PC-3 (cell line): ENCODE measurements around the gene ATP5IF1. TPM values are rescaled to one million over a fixed set of nuclear protein-coding genes. Genes with fewer than 3 reads are reported as not detected.

Experiments
- ATAC-seq: fragments of 200-7000 bp; cut with Tn5 transposase; 2 replicates; pipeline ENCODE4 v1.9.1; 2020; ENCODE audit warnings: mild to moderate bottlenecking, moderate library complexity
- BruUV-seq: library from RNA; stranded (reverse); fragments of 400-500 nt; replicated peaks from 2 replicates; lab custom pipeline; 2021; lab: Mats Ljungman, UMichigan
- CTCF ChIA-PET: fragments of 300-600 bp; sonication (Branson Sonifier 250); formaldehyde crosslinking; loops from one replicate; lab custom pipeline; 2022; ENCODE audit warnings: antibody characterized with exemption; lab: Charles Lee
- POLR2A ChIA-PET: fragments of 300-600 bp; sonication (Branson Sonifier 250); formaldehyde crosslinking; loops from one replicate; lab custom pipeline; 2022; ENCODE audit warnings: antibody characterized with exemption; ENCODE audit not compliant: unreplicated experiment; lab: Charles Lee
- DNase-seq: peaks from one replicate; pipeline ENCODE4 v3.0.0-alpha.2; 2015
- H2AFZ ChIP-seq: fragments of 300-600 bp; sonication (generic); 2 replicates; pipeline ENCODE4 v1.6.0; 2016; ENCODE audit warnings: antibody characterized with exemption, low read length
- H3F3A ChIP-seq: fragments of 300-600 bp; sonication (generic); one replicate; pipeline ENCODE4 v1.6.0; 2017; ENCODE audit warnings: antibody characterized with exemption, low read length, control low read depth, mild to moderate bottlenecking; ENCODE audit not compliant: unreplicated experiment
- H3K27ac ChIP-seq: fragments of 300-600 bp; sonication (generic); 2 replicates; pipeline ENCODE4 v1.5.1; 2016; ENCODE audit warnings: mild to moderate bottlenecking, low read length
- H3K27me3 ChIP-seq: fragments of 300-600 bp; sonication (generic); 2 replicates; pipeline ENCODE4 v1.6.1; 2016; ENCODE audit warnings: low read length, mixed read lengths
- H3K36me3 ChIP-seq: fragments of 300-600 bp; sonication (generic); 2 replicates; pipeline ENCODE4 v1.6.1; 2016; ENCODE audit warnings: low read depth, mixed run types, low read length, mixed read lengths
- H3K4me1 ChIP-seq: fragments of 300-600 bp; sonication (generic); 2 replicates; pipeline ENCODE4 v1.5.1; 2016; ENCODE audit warnings: low read length; ENCODE audit not compliant: insufficient read depth
- H3K4me2 ChIP-seq: fragments of 300-600 bp; sonication (generic); 2 replicates; pipeline ENCODE4 v1.6.0; 2016; ENCODE audit warnings: low read length
- H3K4me3 ChIP-seq: fragments of 300-600 bp; sonication (generic); 2 replicates; pipeline ENCODE4 v1.5.1; 2016; ENCODE audit warnings: mild to moderate bottlenecking, low read length, mixed read lengths
- H3K79me2 ChIP-seq: fragments of 300-600 bp; sonication (generic); 2 replicates; pipeline ENCODE4 v1.6.1; 2017; ENCODE audit warnings: low read length, mixed read lengths
- H3K9ac ChIP-seq: fragments of 300-600 bp; sonication (generic); 2 replicates; pipeline ENCODE4 v1.6.0; 2016; ENCODE audit warnings: mild to moderate bottlenecking, low read length
- H3K9me2 ChIP-seq: fragments of 300-600 bp; sonication (generic); replicated peaks from 2 replicates; pipeline ENCODE4 v1.6.1; 2016; ENCODE audit warnings: mixed run types, low read length, mixed read lengths
- H3K9me3 ChIP-seq: fragments of 300-600 bp; sonication (generic); 2 replicates; pipeline ENCODE4 v1.6.1; 2016; ENCODE audit warnings: low read length, mixed read lengths
- H4K20me1 ChIP-seq: fragments of 300-600 bp; sonication (generic); 2 replicates; pipeline ENCODE4 v1.6.1; 2016; ENCODE audit warnings: low read length, mixed read lengths
- CTCF ChIP-seq: fragments of 300-600 bp; sonication (generic); conservative IDR thresholded peaks from 2 replicates; pipeline ENCODE4 v1.5.1; 2017; ENCODE audit warnings: antibody characterized with exemption, low read depth, mild to moderate bottlenecking, low read length
- EZH2 ChIP-seq: fragments of 300-600 bp; sonication (generic); IDR thresholded peaks from one replicate; pipeline ENCODE4 v1.6.1; 2017; ENCODE audit warnings: antibody characterized with exemption, mild to moderate bottlenecking, low read length; ENCODE audit not compliant: unreplicated experiment
- EZH2phosphoT487 ChIP-seq: fragments of 300-600 bp; sonication (generic); IDR thresholded peaks from 2 replicates; pipeline ENCODE4 v1.6.1; 2018; ENCODE audit warnings: mild to moderate bottlenecking, antibody characterized with exemption, low read length, borderline replicate concordance
- intact Hi-C: fragments of 100-400 bp; cut with micrococcal nuclease; formaldehyde crosslinking; loops from 2 replicates; pipeline ENCODE4 v1.9.0; 2023
- total RNA-seq: library from RNA; depleted of rRNA; stranded (reverse); fragments of >200 nt; gene quantifications from 2 replicates; pipeline ENCODE4 v1.2.3, GENCODE V29; 2014

ATP5IF1 gene
- total RNA-seq, 1 experiment from 2014 or later = 364 TPM

GRCh38 chr1:28190996-28191645, 44.8 kb upstream of the ATP5IF1 start:
- no TSS peak for BruUV-seq
- no peak for TF ChIP-seq EZH2phosphoT487
- no peak for TF ChIP-seq EZH2
- no peak for TF ChIP-seq CTCF
- intact Hi-C loops = no loop called here
- ATAC-seq = no peak
- no peaks in the 10 kb centered on the region for H3K79me2 ChIP-seq
- CTCF ChIA-PET = no interaction called here
- no peaks in the 10 kb centered on the region for H4K20me1 ChIP-seq
- H3F3A ChIP-seq = no peaks in the 10 kb centered on the region
- H3K27me3 ChIP-seq = no peaks in the 10 kb centered on the region
- no peak overlapping the region for H3K4me3 ChIP-seq
- H3K27ac ChIP-seq = no peak overlapping the region
- H3K9me3 ChIP-seq = no peaks in the 10 kb centered on the region
- no peak for DNase-seq
- H3K9me2 ChIP-seq = no peaks in the 10 kb centered on the region
- POLR2A ChIA-PET = interaction anchor here (0.7 kb wide), 1 partner anchor 30 kb away, joined by 8 read pairs; no protein-coding TSS in a partner anchor
- no peaks in the 10 kb centered on the region for H3K36me3 ChIP-seq
- no peak overlapping the region for H3K4me2 ChIP-seq
- H3K9ac ChIP-seq = no peak overlapping the region
- no peak overlapping the region for H2AFZ ChIP-seq
- H3K4me1 ChIP-seq = peaks cover 20% of the 10 kb centered on the region

GRCh38 chr1:28193701-28194161, 42.2 kb upstream of the ATP5IF1 start:
- Histone ChIP-seq H3K79me2 (no peaks in the 10 kb centered on the region), H3F3A (no peaks in the 10 kb centered on the region), H3K4me2 (peak overlapping the region; percentile 62), H3K9me2 (no peaks in the 10 kb centered on the region), H3K36me3 (no peaks in the 10 kb centered on the region; the same call in 1 of the 2 replicates), H3K27me3 (no peaks in the 10 kb centered on the region), H4K20me1 (no peaks in the 10 kb centered on the region), H3K9ac (no peak overlapping the region), H3K4me1 (peaks cover 20% of the 10 kb centered on the region), H3K9me3 (no peaks in the 10 kb centered on the region), H3K4me3 (peak overlapping the region; percentile 41; the same call in 1 of the 2 replicates), H2AFZ (0 out of 2 replicates have a peak overlapping the region, but pooled peaks have one; percentile 44), H3K27ac (no peak overlapping the region)
- ChIA-PET CTCF (interaction anchor here (0.6 kb wide), 1 partner anchor 349 kb away, joined by 4 read pairs; no protein-coding TSS in a partner anchor), POLR2A (interaction anchor here (0.6 kb wide), 1 partner anchor 105 kb away, joined by 4 read pairs; the partner anchor contains the start of gene EYA3)
- intact Hi-C loops = loop anchor here (1.0 kb wide), 1 partner anchor 40 kb away; no protein-coding TSS in a partner anchor
- no TSS peak for BruUV-seq
- no peak for TF ChIP-seq EZH2
- TF ChIP-seq CTCF = no peak
- TF ChIP-seq EZH2phosphoT487 = no peak
- ATAC-seq (peak; percentile 83), DNase-seq (peak; percentile 77)
